ENCODE measurements around the gene FN1. TPM values are rescaled to one million over a fixed set of nuclear protein-coding genes. Genes with fewer than 3 reads are reported as not detected.

The FN1 gene
- total RNA-seq, 1 experiment from 2014 or later, result 1,570 TPM

GRCh38 chr2:215375467-215375830, 60.4 kb downstream of the FN1 start:
- no TSS peak for BruUV-seq (replicated peaks)
- intact Hi-C loops (cut with micrococcal nuclease; ENCODE audit: unreplicated experiment), result no loop called here
- ChIA-PET POLR2A (ENCODE audit: low non-redundant PET) (no interaction called here), CTCF (no interaction called here)
- Histone ChIP-seq H3K4me1 (ENCODE audit: insufficient read depth, low read length, poor library complexity, severe bottlenecking) (no peaks in the 10 kb centered on the region), H3K4me3 (ENCODE audit: low read depth, low read length, poor library complexity, severe bottlenecking) (no peak overlapping the region), H3K9me3 (ENCODE audit: low read depth, low read length, poor library complexity, severe bottlenecking) (no peaks in the 10 kb centered on the region), H3K36me3 (ENCODE audit: insufficient read depth, low read length, poor library complexity, severe bottlenecking) (peaks cover 99% of the 10 kb centered on the region), H3K27ac (ENCODE audit: low read depth, low read length, poor library complexity, severe bottlenecking) (no peak overlapping the region), H3K27me3 (replicated peaks; ENCODE audit: insufficient read depth, low read depth, low read length, poor library complexity) (no peaks in the 10 kb centered on the region)
- TF ChIP-seq CTCF (conservative IDR thresholded peaks at IDR 0.05; ENCODE audit: low read depth, low read length) (no peak), EZH2 (IDR thresholded peaks at IDR 0.05; ENCODE audit: borderline replicate concordance, low read depth, low read length, poor library complexity, severe bottlenecking) (no peak)
- no peak for DNase-seq (ENCODE audit: low spot score)

DNA sequence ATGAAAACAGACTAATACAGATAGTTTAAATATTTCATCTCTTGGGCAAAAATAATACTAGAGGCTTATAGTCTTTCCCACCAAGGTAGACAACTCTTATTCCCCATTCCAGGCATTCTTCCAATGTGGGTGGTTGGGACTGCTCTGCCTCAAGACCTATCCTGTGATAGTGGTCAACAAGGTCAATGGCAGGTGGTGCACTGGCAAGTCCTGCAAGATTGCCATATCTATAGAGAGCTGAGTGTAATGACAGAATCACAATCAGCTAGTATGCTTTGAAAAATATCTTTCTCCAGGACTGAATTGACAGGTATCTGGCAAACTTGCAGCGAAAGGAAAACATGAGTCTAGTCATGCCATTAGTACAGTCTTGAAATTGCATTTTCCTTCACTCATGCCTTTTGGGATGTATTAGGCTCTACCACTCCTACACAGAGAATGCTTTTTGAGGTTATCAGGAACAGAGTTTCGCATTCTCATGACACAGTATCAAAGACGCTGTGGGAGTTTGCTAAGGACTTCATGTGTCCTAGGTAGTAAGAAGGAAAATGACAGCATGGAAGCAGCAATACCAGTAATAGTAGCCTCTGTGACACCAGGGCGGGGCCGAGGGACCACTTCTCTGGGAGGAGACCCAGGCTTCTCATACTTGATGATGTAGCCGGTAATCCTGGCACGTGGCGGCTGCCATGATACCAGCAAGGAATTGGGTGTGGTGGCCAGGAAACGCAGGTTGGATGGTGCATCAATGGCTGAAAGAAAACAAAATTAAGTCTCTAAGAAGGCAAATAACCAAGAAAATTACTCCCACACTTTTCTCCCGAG, 61.0 kb downstream of the FN1 start:
- no peak for DNase-seq (ENCODE audit: low spot score)
- Histone ChIP-seq H3K36me3 (ENCODE audit: insufficient read depth, low read length, poor library complexity, severe bottlenecking) (peaks cover 99% of the 10 kb centered on the region), H3K4me3 (ENCODE audit: low read depth, low read length, poor library complexity, severe bottlenecking) (no peak overlapping the region), H3K27me3 (replicated peaks; ENCODE audit: insufficient read depth, low read depth, low read length, poor library complexity) (no peaks in the 10 kb centered on the region), H3K4me1 (ENCODE audit: insufficient read depth, low read length, poor library complexity, severe bottlenecking) (no peaks in the 10 kb centered on the region), H3K27ac (ENCODE audit: low read depth, low read length, poor library complexity, severe bottlenecking) (peak overlapping the region; percentile 4), H3K9me3 (ENCODE audit: low read depth, low read length, poor library complexity, severe bottlenecking) (no peaks in the 10 kb centered on the region)
- TF ChIP-seq CTCF (conservative IDR thresholded peaks at IDR 0.05; ENCODE audit: low read depth, low read length) (no peak), EZH2 (IDR thresholded peaks at IDR 0.05; ENCODE audit: borderline replicate concordance, low read depth, low read length, poor library complexity, severe bottlenecking) (no peak)
- no TSS peak for BruUV-seq (replicated peaks)
- ChIA-PET CTCF (no interaction called here), POLR2A (ENCODE audit: low non-redundant PET) (no interaction called here)
- intact Hi-C loops (cut with micrococcal nuclease; ENCODE audit: unreplicated experiment), result no loop called here

- H3K4me1 ChIP-seq (ENCODE audit: insufficient read depth, low read length, poor library complexity, severe bottlenecking), result no peaks in the 10 kb centered on the region
- intact Hi-C loops (cut with micrococcal nuclease; ENCODE audit: unreplicated experiment), result no loop called here
- POLR2A ChIA-PET (ENCODE audit: low non-redundant PET), result no interaction called here
- no peak for DNase-seq (ENCODE audit: low spot score)
- H3K4me3 ChIP-seq (ENCODE audit: low read depth, low read length, poor library complexity, severe bottlenecking), result no peak overlapping the region
- no peak for TF ChIP-seq CTCF (conservative IDR thresholded peaks at IDR 0.05; ENCODE audit: low read depth, low read length)
- no peak for TF ChIP-seq EZH2 (IDR thresholded peaks at IDR 0.05; ENCODE audit: borderline replicate concordance, low read depth, low read length, poor library complexity, severe bottlenecking)
- H3K9me3 ChIP-seq (ENCODE audit: low read depth, low read length, poor library complexity, severe bottlenecking), result no peaks in the 10 kb centered on the region
- no TSS peak for BruUV-seq (replicated peaks)
- H3K36me3 ChIP-seq (ENCODE audit: insufficient read depth, low read length, poor library complexity, severe bottlenecking), result peaks cover 99% of the 10 kb centered on the region
- CTCF ChIA-PET, result no interaction called here
- H3K27me3 ChIP-seq (replicated peaks; ENCODE audit: insufficient read depth, low read depth, low read length, poor library complexity), result no peaks in the 10 kb centered on the region
- H3K27ac ChIP-seq (ENCODE audit: low read depth, low read length, poor library complexity, severe bottlenecking), result peak overlapping the region; percentile 4
Measured at GRCh38 chr2:215374002-215374401, 61.9 kb downstream of the FN1 start.
